GM12874 (cell line): ENCODE measurements around the gene STIL.

Experiments used
- CTCF ChIP-seq: IDR thresholded peaks from 2 replicates; pipeline ENCODE4 v1.5.1; 2011; ENCODE audit warnings: low read depth, mild to moderate bottlenecking, control low read depth, low read length, moderate library complexity; ENCODE audit not compliant: insufficient read depth

The STIL gene

GRCh38 chr1:47309427-47309826 lies 4.5 kb downstream of the STIL start:
- TF ChIP-seq CTCF, result no peak

GRCh38 chr1:47302472-47302871 lies 11.5 kb downstream of the STIL start:
- TF ChIP-seq CTCF, result no peak

GRCh38 chr1:47298025-47298699 lies 15.8 kb downstream of the STIL start:
- TF ChIP-seq CTCF, result no peak

- no peak for TF ChIP-seq CTCF
Observed at GRCh38 chr1:47295579-47295978, 18.4 kb downstream of the STIL start.

- TF ChIP-seq CTCF, result no peak
Observed at GRCh38 chr1:47280142-47280541, 33.8 kb downstream of the STIL start.

GRCh38 chr1:47276850-47277249 lies 37.1 kb downstream of the STIL start:
- no peak for TF ChIP-seq CTCF

GRCh38 chr1:47262787-47263413 lies 51.0 kb downstream of the STIL start:
- peak; percentile 62; the same call in 1 of the 2 replicates for TF ChIP-seq CTCF
